22Rv1 (cell line): ENCODE measurements around the gene LMBR1L.

ENCODE experiments used
- H3K27ac ChIP-seq: fragments of 450-650 bp; 2 replicates; pipeline ENCODE4 v1.5.1; 2017
- CTCF ChIP-seq: fragments of 450-650 bp; IDR thresholded peaks from 2 replicates; pipeline ENCODE4 v1.5.1; 2017; ENCODE audit warnings: mild to moderate bottlenecking
- ZFX ChIP-seq: fragments of 450-650 bp; IDR thresholded peaks from 2 replicates; pipeline ENCODE4 v1.6.1; 2017; ENCODE audit warnings: antibody characterized with exemption, borderline replicate concordance

The LMBR1L gene

DNA sequence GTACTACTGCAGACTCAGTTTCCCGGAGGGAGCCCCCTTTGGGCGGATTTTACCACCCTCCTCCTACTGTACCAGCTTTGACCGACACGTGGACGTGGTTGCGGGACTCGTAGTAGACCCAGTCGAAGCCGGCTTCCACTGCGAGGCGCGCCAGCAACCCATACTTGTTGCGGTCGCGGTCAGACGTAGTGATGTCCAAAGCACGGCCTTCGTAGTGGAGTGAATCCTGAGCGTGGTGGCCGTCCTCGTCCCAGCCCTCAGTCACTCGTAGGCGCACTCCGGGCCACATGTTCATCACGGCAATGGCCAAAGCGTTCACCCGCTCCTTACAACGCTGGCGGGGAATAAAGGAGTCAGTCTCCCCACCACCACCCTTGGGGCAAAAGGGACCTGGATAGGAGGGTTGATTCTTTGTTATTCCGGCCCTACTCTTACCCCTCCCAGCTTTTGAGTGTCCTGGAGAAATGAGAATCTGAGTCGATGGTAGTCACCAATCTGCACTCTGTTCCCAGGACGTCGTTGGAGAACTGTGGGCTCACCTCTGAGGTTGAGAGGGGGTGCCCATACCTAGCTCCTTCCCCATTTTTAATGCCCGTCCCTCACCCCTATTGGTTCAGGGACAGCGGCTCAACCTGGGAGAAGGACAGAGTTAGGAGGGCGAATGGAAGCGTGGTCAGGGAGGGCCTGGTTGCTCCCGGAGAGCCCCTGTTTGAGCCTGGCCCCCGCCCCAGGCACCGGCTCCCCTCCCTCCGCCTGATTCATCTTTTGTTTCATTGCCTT lies 19.4 kb downstream of the LMBR1L start:
- TF ChIP-seq CTCF (no peak), ZFX (no peak)

DNA sequence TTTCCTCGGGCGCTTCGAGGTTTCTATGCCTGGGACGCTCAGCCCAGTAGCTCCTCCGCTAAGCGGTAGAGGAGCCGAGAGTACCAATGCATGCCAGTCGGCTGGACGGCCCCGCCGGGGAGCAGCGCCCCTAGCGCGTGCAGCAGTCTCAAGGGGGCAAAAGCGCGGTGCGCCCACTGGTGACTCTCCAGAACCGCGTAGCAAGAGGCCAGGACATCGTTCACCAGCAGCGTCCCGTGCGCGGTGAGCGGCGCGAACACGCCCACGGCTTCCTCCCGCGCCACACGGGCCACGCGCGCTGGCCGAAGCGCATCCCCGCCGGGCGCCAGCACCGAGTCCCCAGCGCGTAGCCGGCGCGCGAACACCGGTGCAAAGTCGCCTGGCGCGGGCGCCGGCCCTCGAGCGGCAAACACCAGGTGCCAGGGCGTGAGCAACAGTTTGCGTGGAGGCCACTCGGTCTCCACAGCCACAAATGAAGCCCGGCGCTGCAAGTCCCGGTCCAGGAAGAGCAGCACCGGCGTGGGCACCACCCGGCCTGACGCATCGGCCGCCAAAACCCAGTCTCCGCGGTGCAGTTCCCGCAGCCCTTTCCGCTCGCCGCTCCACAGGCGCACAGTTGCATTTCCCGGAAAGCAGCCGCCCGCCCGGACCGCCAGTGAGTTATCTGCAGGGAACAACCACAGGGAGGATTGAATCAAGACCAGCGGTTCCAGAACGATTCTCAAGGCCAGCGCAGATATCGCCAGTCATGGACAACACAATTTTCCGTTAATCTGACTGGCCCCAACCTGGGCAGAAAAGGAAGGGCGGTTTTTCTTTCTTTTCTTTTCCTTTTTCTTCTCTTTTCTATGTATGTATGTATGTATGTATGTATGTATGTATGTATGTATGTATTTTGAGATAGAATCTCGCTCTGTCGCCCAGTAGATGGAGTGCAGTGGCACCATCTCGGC lies 20.6 kb downstream of the LMBR1L start:
- TF ChIP-seq ZFX (no peak), CTCF (peak; percentile 47)
- no peak overlapping the region for H3K27ac ChIP-seq

More for the DNA sequence above, 19.4 kb downstream of the LMBR1L start:
- H3K27ac ChIP-seq = no peak overlapping the region

- H3K27ac ChIP-seq = no peak overlapping the region
- no peak for TF ChIP-seq ZFX
- TF ChIP-seq CTCF = no peak
Measured at GRCh38 chr12:49088932-49089330, 21.7 kb downstream of the LMBR1L start.

DNA sequence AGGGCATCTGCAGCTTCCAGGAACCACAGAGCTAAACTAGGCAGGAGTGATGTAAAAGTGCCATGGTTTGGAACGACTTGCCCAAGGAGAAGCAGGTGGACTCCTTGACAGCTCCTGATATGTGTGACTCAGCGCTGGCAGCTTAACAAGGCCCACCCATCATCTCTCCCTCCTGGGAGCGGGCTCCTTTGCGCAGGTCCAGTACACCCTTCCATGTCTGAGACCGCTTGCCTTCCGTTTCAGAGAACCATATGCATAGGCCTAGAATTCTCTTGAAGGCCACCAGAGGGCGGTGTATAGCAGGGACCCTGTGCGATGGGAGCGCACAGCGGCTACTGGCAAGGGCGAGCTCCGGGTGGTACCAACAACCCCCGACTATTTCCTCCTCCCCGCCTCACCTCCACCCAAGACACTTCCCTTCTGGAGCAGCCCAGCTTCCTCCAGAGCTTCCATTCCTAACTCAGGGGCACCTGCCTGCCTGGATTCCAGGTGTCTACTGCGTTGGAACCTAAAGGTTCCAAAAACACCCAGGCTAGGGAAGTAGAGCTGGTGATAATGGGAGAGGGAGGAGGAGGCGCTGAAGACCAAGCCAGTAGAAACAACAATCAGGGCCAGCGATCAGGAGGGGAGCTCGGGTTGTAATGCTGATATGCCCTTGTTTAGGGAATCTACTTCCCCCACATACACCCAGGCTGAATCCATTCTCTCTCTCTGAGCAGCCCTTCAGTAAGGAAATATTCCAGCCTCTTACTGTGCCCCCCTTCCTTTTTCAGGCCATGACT lies 22.3 kb downstream of the LMBR1L start:
- no peak overlapping the region for H3K27ac ChIP-seq
- TF ChIP-seq CTCF (peak; percentile 99), ZFX (no peak)

DNA sequence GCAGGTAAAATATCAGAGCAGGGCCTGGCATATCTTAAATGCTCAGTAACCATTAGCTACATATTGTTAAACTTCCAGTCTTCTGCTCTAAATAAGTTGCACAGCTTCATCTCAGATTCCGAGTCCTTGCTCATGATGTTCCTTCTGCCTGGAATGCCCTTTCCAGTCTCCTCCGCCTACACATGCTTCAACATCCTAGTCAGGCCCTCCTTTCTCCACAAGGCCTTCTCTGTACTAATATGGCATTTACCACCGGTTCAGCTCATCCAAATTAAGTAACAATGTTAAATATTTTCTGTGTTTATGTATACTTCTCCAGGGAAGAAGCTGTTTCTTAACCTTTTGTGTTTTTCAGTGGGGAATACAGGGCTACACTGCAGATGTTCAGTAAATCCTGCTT lies 24.5 kb downstream of the LMBR1L start:
- no peak for TF ChIP-seq ZFX
- no peak for TF ChIP-seq CTCF
- H3K27ac ChIP-seq = no peak overlapping the region

DNA sequence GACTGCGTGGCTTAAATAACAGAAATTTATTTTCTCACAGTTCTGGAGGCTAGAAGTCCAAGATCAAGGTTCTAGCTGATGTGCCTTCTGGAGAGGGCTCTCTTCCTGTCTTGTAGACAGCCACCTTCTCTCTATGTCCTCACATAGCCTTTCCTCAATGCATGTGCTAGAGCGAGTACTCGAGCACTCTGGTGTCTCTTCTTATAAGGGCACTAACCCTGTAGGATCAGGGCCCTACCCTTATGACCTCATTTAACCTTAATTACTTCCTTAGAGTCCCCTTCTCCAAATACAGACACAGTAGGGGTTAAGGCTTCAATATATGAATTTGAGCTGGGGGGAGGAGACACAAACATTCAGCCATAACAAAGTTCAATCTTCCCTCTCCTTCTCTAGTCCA lies 26.2 kb downstream of the LMBR1L start:
- no peak overlapping the region for H3K27ac ChIP-seq

More for the DNA sequence above, 26.2 kb downstream of the LMBR1L start:
- TF ChIP-seq CTCF (no peak), ZFX (no peak)
